HG03469 (cell line): ENCODE results near the gene RABEP1.

Source experiments
- ATAC-seq: cut with Tn5 transposase; IDR thresholded peaks from one replicate; pipeline ENCODE4 v1.9.1; 2021; ENCODE audit warnings: mild to moderate bottlenecking, moderate library complexity, moderate number of reproducible peaks; ENCODE audit not compliant: unreplicated experiment

Gene RABEP1

GRCh38 chr17:5269241-5269960 is 12.7 kb upstream of the RABEP1 start:
- no peak for ATAC-seq

DNA sequence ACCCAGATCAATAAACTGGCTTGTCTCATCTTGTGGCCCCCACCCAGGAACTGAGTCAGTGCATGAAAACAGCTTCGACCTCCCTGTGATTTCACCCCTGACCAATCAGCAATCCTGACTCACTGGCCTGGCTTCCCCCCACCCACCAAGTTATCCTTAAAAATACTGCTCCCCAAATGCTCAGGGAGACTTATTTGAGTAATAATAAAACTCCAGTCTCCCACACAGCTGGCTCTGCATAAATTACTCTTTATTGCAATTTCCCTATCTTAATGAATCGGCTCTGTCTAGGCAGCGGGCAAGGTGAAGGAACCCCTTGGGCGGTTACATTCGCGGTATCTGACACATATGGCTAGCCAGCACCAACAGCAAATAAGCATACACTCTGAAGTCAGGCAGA is 9.8 kb upstream of the RABEP1 start:
- ATAC-seq = no peak

- ATAC-seq = no peak
These were observed 646 bp downstream of the RABEP1 start for GRCh38 chr17:5282642-5283217.

DNA sequence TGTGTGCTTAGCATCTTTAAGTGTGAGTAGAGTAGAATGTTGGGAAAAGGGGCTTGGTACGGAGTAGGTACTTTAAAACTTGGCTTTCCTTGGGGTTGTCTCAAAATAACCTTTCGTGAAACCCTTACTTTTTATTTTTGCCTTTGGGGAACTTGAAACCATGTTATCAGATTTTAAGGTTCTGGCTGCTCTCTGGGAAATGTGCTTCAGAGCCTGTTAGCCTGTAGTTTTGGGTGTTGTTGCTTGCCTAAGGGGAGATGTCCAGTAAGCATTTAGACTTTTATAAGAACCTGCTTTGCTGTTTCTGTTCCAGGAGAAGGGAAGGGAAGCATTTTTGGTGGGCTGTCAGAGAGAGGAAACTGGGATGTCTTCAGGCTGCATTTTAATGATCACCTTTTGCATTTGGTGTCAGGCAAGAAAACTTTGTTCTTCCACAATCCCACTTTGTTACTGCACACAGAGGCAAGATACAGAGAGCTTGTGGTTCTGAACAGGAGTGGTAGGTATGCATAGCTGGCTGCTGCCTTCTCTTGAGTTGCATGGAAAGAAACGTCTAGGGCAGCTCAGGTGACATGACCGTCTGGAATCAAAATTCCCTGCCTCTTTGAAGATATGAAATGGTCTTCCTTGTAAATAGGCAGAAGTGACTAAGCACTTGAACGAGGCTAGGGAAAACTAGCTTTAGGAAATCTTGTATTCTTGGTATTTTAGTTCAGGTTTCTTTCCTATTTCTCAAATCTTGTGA is 1.7 kb downstream of the RABEP1 start:
- ATAC-seq = no peak

DNA sequence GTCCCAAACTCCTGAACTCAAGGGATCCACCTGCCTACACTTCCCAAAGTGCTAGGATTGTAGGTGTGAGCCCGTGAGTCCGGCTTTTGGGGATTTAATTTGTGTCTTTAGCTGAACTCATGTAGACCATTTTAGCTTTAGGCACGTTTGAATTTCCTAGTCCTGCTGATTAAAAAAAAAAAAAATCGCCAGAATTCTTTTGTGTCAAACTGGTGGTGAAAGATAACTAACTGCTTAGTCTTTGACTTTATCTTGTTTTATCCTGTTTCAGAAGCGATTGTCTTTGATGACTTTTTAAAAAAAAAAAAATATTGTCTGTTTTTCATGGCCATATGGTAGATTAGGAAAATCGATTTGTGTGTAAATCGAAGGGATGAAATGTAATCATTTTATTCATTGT is 2.6 kb downstream of the RABEP1 start:
- ATAC-seq = no peak

GRCh38 chr17:5286846-5287245 is 4.8 kb downstream of the RABEP1 start:
- no peak for ATAC-seq

- no peak for ATAC-seq
These were observed 9.7 kb downstream of the RABEP1 start for GRCh38 chr17:5291683-5292350.

GRCh38 chr17:5297245-5297644 is 15.2 kb downstream of the RABEP1 start:
- no peak for ATAC-seq

- ATAC-seq = no peak
These were observed 17.3 kb downstream of the RABEP1 start for GRCh38 chr17:5299383-5299782.

GRCh38 chr17:5304636-5305035 is 22.6 kb downstream of the RABEP1 start:
- ATAC-seq = no peak

DNA sequence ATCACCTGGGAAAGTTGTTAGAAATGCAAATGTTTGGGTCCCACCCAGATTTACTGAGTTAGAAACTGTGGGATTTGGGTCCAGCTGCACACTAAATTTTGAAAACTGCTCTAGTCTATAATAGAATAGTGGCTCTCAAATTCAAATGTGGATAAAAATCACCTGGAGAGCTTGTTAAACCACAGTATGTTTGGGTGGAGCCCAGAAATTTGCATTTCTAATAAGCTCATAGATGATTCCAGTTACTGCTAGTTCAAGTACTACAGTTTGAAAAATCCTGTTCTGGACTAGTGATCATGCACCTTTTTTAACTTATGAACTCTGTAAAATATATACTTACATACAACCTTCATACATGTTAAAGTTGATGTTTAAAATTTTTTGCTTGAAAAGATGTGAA is 27.8 kb downstream of the RABEP1 start:
- ATAC-seq = no peak

DNA sequence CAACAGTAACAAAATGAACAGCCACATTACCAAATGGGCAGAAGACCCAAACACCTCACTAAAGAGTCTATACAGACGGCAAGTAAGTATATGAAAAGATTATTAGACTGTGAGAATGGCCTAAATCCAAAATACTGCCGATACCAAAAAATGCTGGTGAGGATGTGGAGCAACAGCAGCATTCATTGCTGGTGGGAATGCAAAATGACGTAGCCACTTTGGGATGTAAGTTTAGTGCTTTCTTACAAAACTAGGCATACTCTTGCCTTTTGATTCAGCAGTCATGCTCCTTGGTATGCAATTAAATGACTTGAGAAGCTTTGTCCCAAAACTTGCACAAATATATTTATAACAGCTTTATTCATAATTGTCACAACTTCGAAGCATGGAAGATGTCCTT is 43.8 kb downstream of the RABEP1 start:
- ATAC-seq = no peak

- no peak for ATAC-seq
These were observed 47.9 kb downstream of the RABEP1 start for GRCh38 chr17:5329784-5330557.

- ATAC-seq = no peak
These were observed 48.9 kb downstream of the RABEP1 start for GRCh38 chr17:5330981-5331380.

DNA sequence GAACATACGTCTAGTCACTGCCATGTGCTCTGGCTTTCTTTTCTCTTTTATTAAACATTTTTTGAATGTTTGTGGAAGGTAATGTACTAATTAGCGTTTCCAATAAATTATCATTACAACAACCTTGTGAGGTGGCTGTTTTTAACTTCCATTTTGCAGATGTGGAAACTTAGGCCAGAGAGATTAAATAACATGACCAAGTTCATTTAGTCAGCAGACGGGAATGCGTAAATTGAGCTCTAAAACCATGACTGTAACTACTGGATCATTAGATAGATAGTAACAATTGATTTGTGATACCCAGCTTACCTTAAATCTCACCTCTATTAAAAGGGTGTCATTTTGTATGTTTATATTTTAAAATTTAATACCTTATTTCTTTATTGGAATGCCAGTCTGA is 49.4 kb downstream of the RABEP1 start:
- ATAC-seq = no peak

GRCh38 chr17:5344914-5345313 is 62.8 kb downstream of the RABEP1 start:
- no peak for ATAC-seq

DNA sequence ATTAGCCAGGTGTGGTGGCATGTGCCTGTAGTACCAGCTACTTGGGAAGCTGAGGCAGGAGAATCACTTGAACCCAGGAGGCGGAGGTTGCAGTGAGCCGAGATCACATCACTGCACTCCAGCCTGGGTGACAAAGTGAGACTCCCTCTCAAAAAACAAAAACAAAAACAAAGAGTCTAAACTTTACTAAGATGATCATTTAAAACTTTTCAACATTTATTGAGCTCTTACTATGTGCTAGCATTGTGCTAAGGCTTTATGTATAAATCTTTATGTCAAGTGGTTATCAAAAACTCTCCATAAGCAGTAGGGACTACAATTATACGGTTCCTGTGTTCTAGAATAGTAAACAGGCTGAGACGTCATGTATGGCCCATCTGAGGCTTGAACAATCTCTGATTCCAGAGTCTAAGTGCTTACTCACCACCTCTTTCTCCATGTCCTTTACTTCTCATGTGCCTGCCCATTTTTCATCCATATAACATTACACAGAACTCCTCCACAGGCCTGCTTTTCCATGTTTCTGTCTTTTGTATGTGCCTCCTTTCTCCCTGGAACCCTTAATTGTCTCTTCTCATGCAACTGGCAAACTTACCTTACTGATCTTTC is 70.7 kb downstream of the RABEP1 start:
- no peak for ATAC-seq

GRCh38 chr17:5354310-5354709 is 72.2 kb downstream of the RABEP1 start:
- no peak for ATAC-seq

- no peak for ATAC-seq
These were observed 72.9 kb downstream of the RABEP1 start for GRCh38 chr17:5354886-5355415.
